Measurements from ENCODE around the gene VEGFB.

DNA sequence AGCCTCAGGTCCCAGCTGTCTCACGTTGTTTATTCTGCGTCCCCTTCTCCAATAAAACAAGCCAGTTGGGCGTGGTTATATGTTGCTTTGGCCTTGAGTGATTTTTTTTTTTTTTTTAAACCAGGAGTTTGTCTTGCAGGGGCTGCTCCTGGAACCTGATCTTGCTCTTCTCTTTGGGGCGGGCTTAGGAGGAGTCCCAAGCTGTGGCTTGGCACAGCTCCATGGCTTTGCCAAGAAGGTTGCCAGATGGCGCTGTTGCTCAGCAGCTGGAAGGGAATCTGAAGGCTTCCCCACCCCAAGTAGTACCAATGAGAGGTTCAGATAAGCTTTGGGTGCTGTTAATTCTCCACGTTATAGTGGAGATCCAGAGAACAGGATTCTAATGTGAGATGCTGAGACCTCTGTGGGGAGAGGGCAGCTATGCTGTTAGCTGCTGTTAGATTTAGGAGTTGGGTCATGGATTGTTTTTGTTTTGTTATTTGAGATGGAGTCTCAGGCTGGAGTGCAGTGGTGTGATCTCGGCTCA, 29.9 kb upstream of the VEGFB start:
- TF ChIP-seq, protein P1, sequence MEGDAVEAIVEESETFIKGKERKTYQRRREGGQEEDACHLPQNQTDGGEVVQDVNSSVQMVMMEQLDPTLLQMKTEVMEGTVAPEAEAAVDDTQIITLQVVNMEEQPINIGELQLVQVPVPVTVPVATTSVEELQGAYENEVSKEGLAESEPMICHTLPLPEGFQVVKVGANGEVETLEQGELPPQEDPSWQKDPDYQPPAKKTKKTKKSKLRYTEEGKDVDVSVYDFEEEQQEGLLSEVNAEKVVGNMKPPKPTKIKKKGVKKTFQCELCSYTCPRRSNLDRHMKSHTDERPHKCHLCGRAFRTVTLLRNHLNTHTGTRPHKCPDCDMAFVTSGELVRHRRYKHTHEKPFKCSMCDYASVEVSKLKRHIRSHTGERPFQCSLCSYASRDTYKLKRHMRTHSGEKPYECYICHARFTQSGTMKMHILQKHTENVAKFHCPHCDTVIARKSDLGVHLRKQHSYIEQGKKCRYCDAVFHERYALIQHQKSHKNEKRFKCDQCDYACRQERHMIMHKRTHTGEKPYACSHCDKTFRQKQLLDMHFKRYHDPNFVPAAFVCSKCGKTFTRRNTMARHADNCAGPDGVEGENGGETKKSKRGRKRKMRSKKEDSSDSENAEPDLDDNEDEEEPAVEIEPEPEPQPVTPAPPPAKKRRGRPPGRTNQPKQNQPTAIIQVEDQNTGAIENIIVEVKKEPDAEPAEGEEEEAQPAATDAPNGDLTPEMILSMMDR (IDR thresholded peaks at IDR 0.05), result peak; percentile 22 to 82 (median 72)
- no peak for TF ChIP-seq POLR2A (IDR thresholded peaks at IDR 0.05)
